Adipose tissue (tissue), 3 donors: ENCODE results near the gene SH3RF3. TPM values are rescaled to one million over a fixed set of nuclear protein-coding genes. Genes with fewer than 3 reads are reported as not detected.

Source experiments
- H3K27ac ChIP-seq: one replicate; pipeline ENCODE4 v1.5.1; 2013; ENCODE audit warnings: low read depth, low read length
- WGBS, 3 donors: extraction: QIAGEN DNeasy Blood & Tissue Kit; methylation state at CpG; one replicate each; pipeline ENCODE4 v1.1.7; 2013; 5-methylcytosine and 5-hydroxymethylcytosine counted together
- polyA plus RNA-seq, 3 donors: library from polyadenylated mRNA; stranded (reverse); fragments of 200-250 nt; gene quantifications; one replicate each; pipeline ENCODE4 v1.2.3, GENCODE V29; 2013
- donor health status: healthy with polysubstance abuse.
- donor health status: Bipolar disorder and iron deficiency.
- donor health status: healthy.

The SH3RF3 gene
- polyA plus RNA-seq, 3 donors = 1.2 to 6.5 (median 5.4) TPM

DNA sequence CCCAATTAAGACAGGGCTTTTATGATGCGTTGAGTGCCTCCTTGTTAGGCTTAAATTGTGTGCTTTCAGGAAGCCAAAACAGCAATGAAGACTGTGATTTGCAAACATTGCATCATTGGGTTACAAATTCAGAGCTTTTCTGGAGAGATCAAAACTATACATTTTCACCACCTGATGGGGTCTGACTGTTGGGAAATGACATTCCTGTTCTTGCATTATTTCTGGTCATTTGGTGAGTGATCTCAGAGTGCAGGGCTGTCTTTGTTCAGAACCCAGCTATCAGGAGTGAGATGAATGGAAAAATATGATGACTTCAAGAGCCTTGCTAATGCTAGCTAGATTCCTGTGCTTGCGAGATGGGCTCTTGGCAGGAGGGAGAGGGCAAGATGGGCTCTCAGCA, 39.1 kb downstream of the SH3RF3 start:
- 93 to 99% (median 98%) methylated on average over 2 of the region's 2 CpGs for WGBS, 3 donors
- H3K27ac ChIP-seq = no peak overlapping the region

GRCh38 chr2:109168716-109169115, 39.7 kb downstream of the SH3RF3 start:
- H3K27ac ChIP-seq = no peak overlapping the region
- 67 to 85% (median 85%) methylated on average over 2 of the region's 2 CpGs for WGBS, 3 donors

GRCh38 chr2:109170645-109171044, 41.6 kb downstream of the SH3RF3 start:
- WGBS, 3 donors = 73 to 93% (median 86%) methylated on average over 6 of the region's 6 CpGs
- no peak overlapping the region for H3K27ac ChIP-seq

DNA sequence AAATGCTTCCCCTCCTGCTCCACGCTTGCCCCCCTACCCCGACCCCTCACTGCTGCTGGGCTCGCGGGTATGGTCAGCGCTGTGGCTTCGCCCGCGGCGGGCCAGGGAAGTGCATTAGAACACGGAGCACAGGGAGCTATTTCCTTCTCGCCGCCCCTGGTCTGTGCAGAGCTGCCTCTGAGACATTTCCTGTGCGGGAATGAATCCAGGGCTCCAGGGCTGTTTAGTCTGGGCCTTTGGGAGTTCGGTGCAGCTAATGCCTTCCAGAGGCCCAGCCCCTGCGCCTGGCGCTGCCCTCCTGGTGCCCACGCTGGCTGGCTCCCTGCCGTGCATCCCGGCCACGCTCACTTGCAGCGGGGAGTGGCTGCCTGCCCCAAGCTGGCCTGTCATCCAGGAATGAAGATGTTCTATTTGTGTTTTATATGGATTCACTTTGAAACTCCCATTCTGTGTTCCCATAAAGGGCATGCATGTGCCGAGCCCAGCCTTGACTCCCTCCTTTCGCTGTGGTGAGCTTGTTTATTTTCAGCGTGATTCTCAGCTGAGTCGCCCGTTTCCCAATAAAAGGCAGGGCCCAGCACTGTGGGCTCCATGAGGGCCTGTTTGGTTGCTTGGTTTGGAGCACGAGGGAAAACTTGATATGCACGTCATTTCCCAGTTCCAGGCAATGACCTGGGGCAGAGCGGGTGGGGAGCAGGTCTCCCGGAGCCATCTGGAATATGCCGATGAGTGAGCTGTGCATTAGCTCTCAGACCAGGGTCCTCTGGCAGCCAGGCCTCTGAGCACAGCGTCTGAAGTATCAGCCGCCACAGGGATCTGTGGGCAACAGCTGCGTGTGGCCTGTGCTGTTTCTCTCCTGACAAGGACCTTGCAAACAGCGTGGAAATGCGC, 42.7 kb downstream of the SH3RF3 start:
- no peak overlapping the region for H3K27ac ChIP-seq
- WGBS, 3 donors = 46 to 70% (median 58%) methylated on average over 36 of the region's 36 CpGs

GRCh38 chr2:109172556-109173105, 43.6 kb downstream of the SH3RF3 start:
- H3K27ac ChIP-seq = no peak overlapping the region
- 75 to 90% (median 84%) methylated on average over 7 of the region's 7 CpGs for WGBS, 3 donors

- 67 to 82% (median 70%) methylated on average over 19 of the region's 19 CpGs for WGBS, 3 donors
Observed at GRCh38 chr2:109173311-109174171, 44.5 kb downstream of the SH3RF3 start.

GRCh38 chr2:109174214-109174613, 45.2 kb downstream of the SH3RF3 start:
- H3K27ac ChIP-seq = no peak overlapping the region
- 72 to 81% (median 76%) methylated on average over 4 of the region's 4 CpGs for WGBS, 3 donors

More at GRCh38 chr2:109173311-109174171, 44.5 kb downstream of the SH3RF3 start:
- no peak overlapping the region for H3K27ac ChIP-seq

- H3K27ac ChIP-seq = no peak overlapping the region
- WGBS, 3 donors = 88 to 92% (median 91%) methylated on average over 7 of the region's 7 CpGs
Observed at GRCh38 chr2:109174626-109175349, 45.8 kb downstream of the SH3RF3 start.

DNA sequence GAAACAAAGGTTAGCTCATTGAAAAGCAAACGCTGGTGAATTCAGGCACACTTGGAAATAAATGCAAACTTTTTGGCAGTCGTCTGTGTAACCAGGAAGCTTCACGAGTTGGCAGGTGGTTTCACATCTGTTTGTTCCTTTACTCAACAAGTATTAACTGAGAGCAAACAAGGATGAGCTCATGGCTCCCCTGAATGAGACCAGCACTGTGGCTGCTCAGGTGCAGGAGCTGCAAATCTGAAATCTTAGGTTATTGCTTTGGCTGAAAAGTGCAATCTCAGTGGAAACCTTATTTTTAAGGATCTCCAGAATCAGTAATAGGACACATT, 46.3 kb downstream of the SH3RF3 start:
- H3K27ac ChIP-seq = no peak overlapping the region
- 66 to 81% (median 68%) methylated on average over 3 of the region's 3 CpGs for WGBS, 3 donors

- H3K27ac ChIP-seq = no peak overlapping the region
- WGBS, 3 donors = 51 to 73% (median 68%) methylated on average over 2 of the region's 2 CpGs
Observed at GRCh38 chr2:109176928-109177327, 47.9 kb downstream of the SH3RF3 start.

GRCh38 chr2:109177635-109178034, 48.6 kb downstream of the SH3RF3 start:
- H3K27ac ChIP-seq = no peak overlapping the region

DNA sequence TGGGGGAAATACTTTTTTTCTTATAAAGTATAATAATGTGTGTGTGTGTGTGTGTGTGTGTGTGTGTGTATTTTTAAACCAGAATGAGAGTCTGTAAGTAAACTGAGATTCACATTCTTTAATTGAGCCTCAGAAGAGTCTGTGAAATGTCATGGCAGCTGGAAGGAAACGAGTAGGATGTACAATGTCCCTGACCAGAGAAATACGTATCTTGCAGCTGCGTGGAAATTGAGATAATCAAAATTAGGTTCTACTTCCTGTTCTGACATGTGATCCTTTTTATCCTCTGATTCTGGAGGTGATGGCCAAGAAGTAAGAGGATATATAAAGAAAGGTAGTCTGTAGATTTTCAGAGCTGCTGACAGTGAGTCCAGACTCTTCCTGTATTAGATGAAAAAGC, 50.0 kb downstream of the SH3RF3 start:
- H3K27ac ChIP-seq = no peak overlapping the region
- WGBS, 3 donors = 67 to 78% (median 69%) methylated on average over 3 of the region's 3 CpGs

DNA sequence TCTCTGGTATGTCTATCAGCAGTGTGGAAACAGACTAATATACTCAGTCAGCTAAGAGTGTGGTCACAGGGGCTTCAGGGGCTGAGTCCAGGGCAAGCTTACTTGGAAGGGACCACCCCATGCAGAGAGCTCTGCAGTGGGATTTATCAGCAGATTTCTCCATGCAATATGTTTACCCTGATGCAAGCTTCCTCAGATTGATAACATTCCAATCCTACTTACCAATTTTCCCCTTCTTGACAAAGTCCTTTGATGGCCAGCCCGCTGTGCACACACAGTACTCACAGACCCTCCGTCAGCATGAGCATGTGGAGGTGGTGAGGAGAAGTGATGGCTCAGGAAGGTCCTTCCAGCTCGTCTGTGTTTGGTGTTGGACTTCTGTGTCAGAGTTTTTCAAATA, 51.8 kb downstream of the SH3RF3 start:
- WGBS, 3 donors = 83 to 97% (median 90%) methylated on average over 3 of the region's 3 CpGs
- H3K27ac ChIP-seq = no peak overlapping the region

- WGBS, 3 donors = 93 to 100% (median 97%) methylated on average over 2 of the region's 2 CpGs
Observed at GRCh38 chr2:109182426-109182825, 53.4 kb downstream of the SH3RF3 start.

DNA sequence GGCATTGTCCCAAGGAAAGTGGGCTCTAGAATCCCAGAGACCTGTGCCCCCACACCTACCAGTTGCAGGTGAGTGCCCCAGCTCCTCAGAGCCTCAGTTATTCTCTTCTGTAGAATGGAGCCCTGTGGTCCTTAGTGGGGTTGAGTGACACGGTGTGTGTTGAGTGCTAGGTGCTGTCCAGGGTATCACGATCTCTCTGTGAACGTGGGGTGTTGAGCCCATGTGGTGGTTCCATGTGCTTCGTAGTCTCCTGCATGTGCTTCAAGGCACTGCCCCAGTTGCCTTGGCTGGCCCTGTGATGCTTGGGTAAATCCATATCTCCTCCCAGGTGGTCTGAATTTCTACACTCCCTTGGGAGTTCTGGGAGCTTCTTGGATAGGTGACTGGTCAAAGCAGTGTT, 54.9 kb downstream of the SH3RF3 start:
- no peak overlapping the region for H3K27ac ChIP-seq

More at GRCh38 chr2:109182426-109182825, 53.4 kb downstream of the SH3RF3 start:
- no peak overlapping the region for H3K27ac ChIP-seq

DNA sequence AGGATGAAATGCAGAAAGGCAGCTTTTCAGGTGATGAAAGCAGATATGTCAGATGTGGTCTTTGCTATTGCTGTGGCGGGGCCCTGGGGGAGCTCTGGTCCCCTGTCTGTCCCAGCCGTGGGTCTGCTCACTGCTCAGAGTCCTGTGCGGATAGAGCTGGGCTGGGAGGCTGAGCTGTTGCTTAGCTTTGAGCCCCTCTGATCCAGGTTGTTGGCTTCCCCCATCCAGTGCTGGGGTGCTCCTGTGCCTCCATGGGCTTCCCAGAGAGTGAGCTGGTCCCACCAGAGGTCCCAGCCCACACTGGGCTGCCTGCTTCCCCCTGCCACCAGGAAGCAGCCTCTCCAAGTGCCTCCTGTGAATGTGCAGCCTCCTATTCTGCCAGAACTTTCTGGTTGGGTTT, 55.4 kb downstream of the SH3RF3 start:
- WGBS, 3 donors = 95 to 97% (median 96%) methylated on average over 3 of the region's 3 CpGs
- H3K27ac ChIP-seq = no peak overlapping the region

More for the DNA sequence above, 54.9 kb downstream of the SH3RF3 start:
- 96 to 98% (median 97%) methylated on average over 4 of the region's 4 CpGs for WGBS, 3 donors

DNA sequence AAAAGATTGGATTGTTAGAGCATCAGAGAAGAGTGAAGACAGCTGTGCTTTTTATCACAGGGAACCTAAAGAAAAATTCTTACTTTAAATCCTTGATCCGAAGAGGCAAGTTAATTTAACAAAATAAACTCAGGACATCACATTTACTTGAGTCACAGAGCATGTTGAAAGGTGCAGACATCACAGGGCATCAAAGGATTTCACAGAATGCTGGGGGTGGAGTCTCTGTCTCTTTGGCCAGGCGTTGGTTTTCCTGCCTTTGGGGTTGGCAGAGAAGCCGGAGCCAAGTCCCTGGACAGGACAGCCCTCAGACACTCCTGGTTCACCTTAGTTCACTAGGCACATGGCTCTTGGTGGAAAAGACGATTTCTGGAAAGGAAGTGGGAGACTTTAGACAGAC, 56.3 kb downstream of the SH3RF3 start:
- H3K27ac ChIP-seq = no peak overlapping the region
- WGBS, 3 donors = 41 to 44% (median 42%) methylated on average over 4 of the region's 4 CpGs

GRCh38 chr2:109185821-109186570, 57.0 kb downstream of the SH3RF3 start:
- WGBS, 3 donors = 49 to 68% (median 62%) methylated on average over 16 of the region's 16 CpGs
- H3K27ac ChIP-seq = no peak overlapping the region
